HEK293T (cell line): Measurements from ENCODE around the gene RTL9.

Experiments used
- CTCF ChIA-PET: fragments of 350-600 bp; formaldehyde crosslinking; extraction: SDS; loops from one replicate; lab custom pipeline; 2021; ENCODE audit warnings: antibody characterized with exemption, inconsistent platforms; lab: Yijun Ruan, JAX
- POLR2A ChIA-PET: fragments of 350-600 bp; formaldehyde crosslinking; extraction: SDS; loops from one replicate; lab custom pipeline; 2020; ENCODE audit warnings: antibody characterized with exemption, inconsistent platforms; lab: Yijun Ruan, JAX
- DNase-seq: peaks from one replicate; pipeline ENCODE4 v3.0.0; 2012; ENCODE audit warnings: mixed read lengths; ENCODE audit errors: extremely low spot score
- ARNT ChIP-seq: fragments of 450-650 bp; IDR thresholded peaks from 2 replicates; pipeline ENCODE4 v1.6.1; 2017; ENCODE audit warnings: mild to moderate bottlenecking
- BHLHE40 ChIP-seq: fragments of 450-650 bp; IDR thresholded peaks from 2 replicates; pipeline ENCODE4 v1.6.1; 2016; ENCODE audit warnings: mild to moderate bottlenecking, moderate library complexity, borderline replicate concordance
- CTBP1 ChIP-seq: fragments of 450-650 bp; IDR thresholded peaks from 2 replicates; pipeline ENCODE4 v1.6.1; 2016; ENCODE audit warnings: borderline replicate concordance
- ELF4 ChIP-seq: fragments of 450-650 bp; IDR thresholded peaks from 2 replicates; pipeline ENCODE4 v1.6.1; 2017; ENCODE audit warnings: antibody characterized with exemption
- FOXA1 ChIP-seq: fragments of 450-650 bp; IDR thresholded peaks from 2 replicates; pipeline ENCODE4 v1.6.1; 2016; ENCODE audit warnings: mild to moderate bottlenecking
- FOXK2 ChIP-seq: fragments of 450-650 bp; IDR thresholded peaks from 2 replicates; pipeline ENCODE4 v1.6.1; 2016; ENCODE audit warnings: mild to moderate bottlenecking
- FOXM1 ChIP-seq: fragments of 450-650 bp; IDR thresholded peaks from 2 replicates; pipeline ENCODE4 v1.6.1; 2017; ENCODE audit warnings: mild to moderate bottlenecking, borderline replicate concordance
- HDGF ChIP-seq: fragments of 450-650 bp; IDR thresholded peaks from 2 replicates; pipeline ENCODE4 v1.6.1; 2017; ENCODE audit warnings: antibody characterized with exemption, borderline replicate concordance
- L3MBTL2 ChIP-seq: fragments of 450-650 bp; conservative IDR thresholded peaks from 2 replicates; pipeline ENCODE4 v1.6.1; 2016; ENCODE audit warnings: mild to moderate bottlenecking
- LEF1 ChIP-seq: fragments of 450-650 bp; IDR thresholded peaks from 2 replicates; pipeline ENCODE4 v1.6.1; 2017; ENCODE audit warnings: mild to moderate bottlenecking, borderline replicate concordance
- NFRKB ChIP-seq: fragments of 450-650 bp; IDR thresholded peaks from 2 replicates; pipeline ENCODE4 v1.6.1; 2016; ENCODE audit warnings: mild to moderate bottlenecking, moderate library complexity
- PKNOX1 ChIP-seq: fragments of 450-650 bp; IDR thresholded peaks from 2 replicates; pipeline ENCODE4 v1.6.1; 2016
- SP1 ChIP-seq: fragments of 450-650 bp; IDR thresholded peaks from 2 replicates; pipeline ENCODE4 v1.6.1; 2017
- SUZ12 ChIP-seq: fragments of 450-650 bp; IDR thresholded peaks from 2 replicates; pipeline ENCODE4 v1.6.1; 2016; ENCODE audit warnings: mild to moderate bottlenecking
- TARDBP ChIP-seq: fragments of 450-650 bp; IDR thresholded peaks from 2 replicates; pipeline ENCODE4 v1.6.1; 2016
- ZNF384 ChIP-seq: fragments of 450-650 bp; IDR thresholded peaks from 2 replicates; pipeline ENCODE4 v1.6.1; 2016

Gene RTL9

DNA sequence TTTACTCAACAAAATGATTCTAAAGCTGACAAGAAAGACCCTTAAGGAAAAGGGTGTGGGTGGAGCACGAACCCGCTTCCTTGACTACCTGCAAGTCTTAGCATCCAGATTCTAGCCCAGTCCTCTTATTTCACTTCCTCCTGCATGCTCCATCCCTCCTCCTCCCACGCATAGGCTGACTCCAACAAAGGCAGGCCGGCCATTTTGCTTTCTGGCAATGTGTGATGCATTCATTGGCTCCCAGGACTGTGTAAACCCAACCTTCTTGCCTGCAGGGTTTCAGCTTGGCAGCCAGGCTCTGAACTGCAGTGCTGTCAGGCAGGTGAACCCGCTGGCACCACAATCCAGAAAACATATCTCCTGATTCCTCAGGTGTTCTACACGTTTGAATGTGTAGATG, 39.3 kb downstream of the RTL9 start:
- no peak for DNase-seq
- POLR2A ChIA-PET: interaction anchor here (1.1 to 1.3 kb wide), 2 partner anchors 21 to 75 kb away, joined by 3 to 4 read pairs; no protein-coding TSS in a partner anchor
- CTCF ChIA-PET: interaction anchor here (1.4 kb wide), 2 partner anchors 229 to 238 kb away, joined by 3 read pairs; no protein-coding TSS in a partner anchor
- TF ChIP-seq PKNOX1 (no peak), LEF1 (no peak), ZNF384 (no peak), BHLHE40 (no peak), TARDBP (no peak), L3MBTL2 (no peak), NFRKB (no peak), ELF4 (no peak), CTBP1 (no peak), SUZ12 (no peak), FOXA1 (no peak), ARNT (no peak), HDGF (no peak), FOXK2 (no peak), FOXM1 (no peak), SP1 (no peak)

DNA sequence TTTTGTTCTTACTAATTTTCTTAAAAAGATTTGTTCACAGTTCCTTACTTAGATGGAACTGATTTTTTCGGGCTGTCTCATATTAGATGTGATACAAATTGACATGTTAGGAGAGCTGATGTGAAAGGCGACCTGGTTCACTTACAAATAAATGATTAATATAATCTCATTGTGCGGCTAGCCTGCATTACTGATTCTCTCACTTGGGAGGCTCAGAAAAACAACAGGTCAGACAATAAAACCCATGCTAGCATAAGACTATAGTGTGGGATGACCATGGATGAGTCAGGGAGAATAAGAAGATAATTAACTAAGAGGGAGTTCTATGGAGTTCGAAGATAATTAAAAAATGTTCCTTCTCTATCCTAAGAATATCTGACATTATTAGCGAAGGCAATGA, 40.8 kb downstream of the RTL9 start:
- DNase-seq: no peak
- ChIA-PET CTCF (no interaction called here), POLR2A (no interaction called here)
- TF ChIP-seq HDGF (no peak), FOXA1 (no peak), CTBP1 (no peak), SUZ12 (no peak), ZNF384 (no peak), ELF4 (no peak), TARDBP (no peak), BHLHE40 (no peak), NFRKB (no peak), LEF1 (no peak)

- POLR2A ChIA-PET: no interaction called here
- CTCF ChIA-PET: no interaction called here
- DNase-seq: no peak
- no peak for TF ChIP-seq FOXA1
- no peak for TF ChIP-seq SP1
- no peak for TF ChIP-seq NFRKB
- TF ChIP-seq FOXM1: no peak
- TF ChIP-seq ARNT: no peak
- no peak for TF ChIP-seq SUZ12
- TF ChIP-seq L3MBTL2: no peak
- TF ChIP-seq ZNF384: no peak
These were observed 41.3 kb downstream of the RTL9 start for GRCh38 chrX:110399966-110400365.

- DNase-seq: no peak
- TF ChIP-seq PKNOX1 (no peak), SP1 (no peak), CTBP1 (no peak), FOXK2 (no peak), BHLHE40 (no peak), HDGF (no peak), TARDBP (no peak), ZNF384 (no peak), FOXM1 (no peak), FOXA1 (no peak), ARNT (no peak), NFRKB (no peak)
- CTCF ChIA-PET: interaction anchor here (0.6 to 1.8 kb wide), 4 partner anchors 10 to 337 kb away, joined by 3 to 5 read pairs (median 3); no protein-coding TSS in a partner anchor
- POLR2A ChIA-PET: no interaction called here
These were observed 42.5 kb downstream of the RTL9 start for GRCh38 chrX:110401135-110401534.

DNA sequence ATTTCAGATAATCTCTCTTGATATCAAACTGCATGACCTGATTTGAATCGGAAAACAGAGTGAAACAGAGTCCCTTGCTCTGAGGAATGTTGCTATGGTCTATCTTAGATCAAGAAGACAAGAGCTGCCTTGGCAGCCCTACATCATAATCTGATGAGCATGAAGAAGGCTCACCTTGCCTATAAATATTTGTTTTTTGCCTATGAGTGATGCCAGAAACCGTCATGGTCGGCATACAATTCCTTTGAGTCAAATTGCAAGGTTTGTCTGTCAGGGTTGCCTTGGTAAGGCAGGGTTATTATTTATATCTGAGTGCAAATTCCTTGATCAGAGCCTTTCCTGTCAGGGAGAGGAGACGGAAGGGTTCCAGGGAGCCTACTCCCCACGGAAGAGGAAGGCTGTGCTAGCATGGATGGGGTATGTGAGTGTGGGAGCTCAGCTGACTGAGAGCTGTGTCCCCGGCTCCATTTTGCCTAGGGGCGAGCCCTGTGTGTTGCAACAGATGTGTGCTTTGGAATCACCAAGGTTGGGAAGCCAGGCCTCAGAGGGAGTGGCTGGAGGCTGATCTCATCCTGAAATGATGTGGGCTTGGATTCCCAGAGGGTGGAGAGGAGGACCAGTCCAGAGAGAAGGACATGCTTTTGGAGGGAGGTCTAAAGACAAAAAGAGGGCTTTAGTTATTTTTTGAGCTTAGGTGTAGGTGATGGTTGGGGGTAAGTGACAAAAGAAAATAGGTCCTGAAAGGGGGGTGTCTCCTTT, 43.6 kb downstream of the RTL9 start:
- ChIA-PET CTCF (interaction anchor here (0.6 to 2.5 kb wide), 10 partner anchors 9 to 242 kb away, joined by 3 to 16 read pairs (median 4); partner anchors contain the start of gene AMMECR1), POLR2A (interaction anchor here (1.0 to 2.8 kb wide), 2 partner anchors 16 to 84 kb away, joined by 3 to 13 read pairs; partner anchors contain the start of gene AMMECR1)
- TF ChIP-seq FOXK2: no peak
- TF ChIP-seq HDGF: no peak
- no peak for TF ChIP-seq FOXM1
- no peak for TF ChIP-seq PKNOX1
- no peak for TF ChIP-seq L3MBTL2
- TF ChIP-seq ELF4: no peak
- no peak for TF ChIP-seq CTBP1
- no peak for DNase-seq

DNA sequence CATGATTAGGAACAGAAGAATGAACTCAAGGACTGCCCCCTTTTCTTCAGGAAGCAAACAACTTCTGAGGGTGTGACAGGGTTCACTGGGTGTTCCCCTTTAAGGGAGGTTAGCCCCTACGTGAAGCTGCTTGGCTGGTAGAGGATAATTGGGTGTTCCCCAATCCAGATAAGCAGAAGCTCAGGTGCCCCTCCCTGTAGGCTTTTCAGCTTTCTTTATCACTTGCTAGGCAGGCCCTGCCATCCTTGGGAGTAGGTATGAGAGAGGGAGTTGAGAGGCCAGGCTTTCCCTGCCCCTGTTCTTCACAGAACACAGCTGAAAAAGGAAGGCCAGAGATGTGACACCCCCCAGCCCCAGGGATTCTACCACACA, 44.2 kb downstream of the RTL9 start:
- CTCF ChIA-PET: interaction anchor here (0.6 to 2.5 kb wide), 10 partner anchors 11 to 247 kb away, joined by 3 to 16 read pairs (median 4); partner anchors contain the start of gene AMMECR1

More for the DNA sequence above, 44.2 kb downstream of the RTL9 start:
- POLR2A ChIA-PET: interaction anchor here (1.0 to 2.8 kb wide), 2 partner anchors 16 to 84 kb away, joined by 3 to 13 read pairs; partner anchors contain the start of gene AMMECR1
- TF ChIP-seq PKNOX1 (no peak), SUZ12 (no peak), ARNT (no peak), FOXA1 (no peak), CTBP1 (no peak), FOXK2 (no peak), ZNF384 (no peak), SP1 (no peak), TARDBP (no peak), HDGF (no peak), L3MBTL2 (no peak), ELF4 (no peak), BHLHE40 (no peak), FOXM1 (no peak), LEF1 (no peak), NFRKB (no peak)
- DNase-seq: no peak
